ENCODE measurements around the gene MICU1.
"Not testable (repeated sequence)": the region's sequence is repeated elsewhere in the genome, so short reads cannot be mapped to it uniquely, and the experiment has no call there.

Gene MICU1

DNA sequence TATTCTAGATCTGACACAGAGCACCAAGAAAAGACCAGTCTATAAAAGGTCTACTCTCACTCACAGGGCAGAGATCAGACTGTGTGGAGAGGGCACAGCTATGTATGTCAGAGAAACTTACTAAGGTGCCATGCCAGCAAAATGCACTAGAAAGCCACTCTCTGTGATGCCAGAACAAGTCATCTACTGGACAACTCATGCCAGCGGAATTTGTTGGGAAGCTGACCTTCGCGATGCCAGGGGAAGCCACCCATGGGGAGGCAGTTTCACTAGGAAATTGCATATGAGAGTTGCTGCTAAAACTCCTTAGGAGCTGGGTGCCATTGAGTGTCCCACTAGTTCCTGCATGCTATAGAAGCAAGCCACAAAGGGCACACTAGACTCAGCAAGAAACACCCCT, 58.5 kb downstream of the MICU1 start:
- no peak for DNase-seq (ENCODE audit: insufficient read length, low spot score)
- FAIRE-seq = peak; percentile 56

GRCh38 chr10:72564596-72564995, 61.3 kb downstream of the MICU1 start:
- DNase-seq (ENCODE audit: insufficient read length, low spot score) (no peak), FAIRE-seq (peak; percentile 14)

- DNase-seq (ENCODE audit: insufficient read length, low spot score) (peak; percentile 5), FAIRE-seq (peak; percentile 97)
Measured at GRCh38 chr10:72563327-72563932, 62.4 kb downstream of the MICU1 start.

DNA sequence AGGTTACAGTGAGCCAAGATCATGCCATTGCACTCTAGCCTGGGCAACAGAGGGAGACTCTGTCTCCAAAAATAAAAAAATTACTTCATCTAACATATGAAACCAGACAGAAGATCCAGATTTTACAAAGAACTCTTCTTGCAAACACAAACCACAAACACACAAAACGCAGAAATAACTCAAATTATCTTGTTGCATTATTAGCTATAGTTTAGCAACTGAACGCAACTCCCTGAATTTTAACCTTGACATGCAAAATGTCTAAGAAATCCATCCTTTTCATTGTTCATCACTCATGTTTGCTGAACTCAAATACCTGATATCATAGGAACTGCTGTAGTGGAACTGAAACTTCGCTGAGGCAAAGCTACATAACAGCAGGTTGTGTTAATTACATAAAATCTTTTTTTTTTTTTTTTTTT, 64.1 kb downstream of the MICU1 start:
- FAIRE-seq = peak; percentile 55
- DNase-seq (ENCODE audit: insufficient read length, low spot score) = peak; percentile 18

GRCh38 chr10:72557362-72557761, 68.5 kb downstream of the MICU1 start:
- FAIRE-seq (no peak), DNase-seq (ENCODE audit: insufficient read length, low spot score) (no peak)

DNA sequence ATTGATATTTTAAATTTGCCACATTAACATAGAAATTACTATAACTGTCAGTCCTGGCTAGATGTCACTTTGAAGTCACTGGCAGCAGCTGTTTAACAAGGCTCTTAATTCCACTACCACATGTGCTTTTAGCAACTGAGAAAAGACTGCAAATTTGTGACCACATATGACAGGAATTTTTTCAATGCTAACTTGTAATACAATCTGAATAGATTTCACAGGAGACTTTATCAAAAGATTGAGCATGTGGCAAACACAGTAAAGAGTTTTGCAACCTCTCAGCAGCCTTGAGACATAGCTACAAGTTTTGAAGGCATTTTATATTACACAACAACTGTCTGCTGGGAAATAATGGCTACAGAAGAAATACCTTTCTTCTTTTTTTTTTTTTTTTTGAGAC, 73.0 kb downstream of the MICU1 start:
- no peak for DNase-seq (ENCODE audit: insufficient read length, low spot score)

GRCh38 chr10:72550239-72550638, 75.6 kb downstream of the MICU1 start:
- no peak for FAIRE-seq

More for the DNA sequence above, 73.0 kb downstream of the MICU1 start:
- no peak for FAIRE-seq

GRCh38 chr10:72545546-72545945, 80.3 kb downstream of the MICU1 start:
- DNase-seq (ENCODE audit: insufficient read length, low spot score) (no peak), FAIRE-seq (no peak)

More at GRCh38 chr10:72550239-72550638, 75.6 kb downstream of the MICU1 start:
- no peak for DNase-seq (ENCODE audit: insufficient read length, low spot score)

DNA sequence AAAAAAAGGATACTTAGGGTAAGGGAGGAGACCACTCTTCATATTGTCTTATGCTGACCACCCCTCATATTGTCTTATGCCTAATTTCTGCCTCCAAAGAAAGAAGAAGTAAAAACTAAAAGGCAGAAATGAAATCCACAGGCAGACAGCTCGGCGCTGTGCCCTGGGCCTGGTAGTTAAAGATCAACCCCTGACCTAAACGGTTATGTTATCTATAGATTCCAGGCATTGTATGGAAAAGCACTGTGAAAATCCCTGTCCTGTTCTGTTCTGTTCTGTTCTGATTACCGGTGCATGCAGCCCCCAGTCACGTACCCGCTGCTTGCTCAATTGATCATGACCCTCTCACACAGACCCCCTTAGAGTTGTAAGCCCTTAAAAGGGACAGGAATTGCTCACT, 82.0 kb downstream of the MICU1 start:
- not testable (repeated sequence) for DNase-seq (ENCODE audit: insufficient read length, low spot score); FAIRE-seq

DNA sequence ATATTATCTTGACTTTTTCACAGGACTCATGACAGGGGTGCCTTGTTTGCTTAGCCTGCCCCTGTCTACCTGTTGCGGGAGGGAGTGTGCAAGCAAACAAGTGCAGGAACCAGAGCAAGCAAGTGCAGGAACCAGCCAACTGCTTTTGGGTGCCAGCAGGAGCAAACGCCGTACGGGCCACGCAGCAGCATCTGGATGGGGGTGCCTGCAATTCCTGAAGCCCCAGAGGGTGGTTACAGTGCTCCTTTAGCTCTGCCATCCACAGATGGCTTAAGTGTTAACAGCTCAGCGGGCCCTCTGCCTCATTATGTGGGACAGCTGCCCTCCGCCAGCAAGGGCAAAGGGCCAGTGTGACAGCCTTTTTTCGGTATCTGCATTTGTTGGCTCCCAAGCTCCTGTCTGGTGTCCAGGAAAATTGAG, 83.5 kb downstream of the MICU1 start:
- no peak for FAIRE-seq
- DNase-seq (ENCODE audit: insufficient read length, low spot score) = no peak

DNA sequence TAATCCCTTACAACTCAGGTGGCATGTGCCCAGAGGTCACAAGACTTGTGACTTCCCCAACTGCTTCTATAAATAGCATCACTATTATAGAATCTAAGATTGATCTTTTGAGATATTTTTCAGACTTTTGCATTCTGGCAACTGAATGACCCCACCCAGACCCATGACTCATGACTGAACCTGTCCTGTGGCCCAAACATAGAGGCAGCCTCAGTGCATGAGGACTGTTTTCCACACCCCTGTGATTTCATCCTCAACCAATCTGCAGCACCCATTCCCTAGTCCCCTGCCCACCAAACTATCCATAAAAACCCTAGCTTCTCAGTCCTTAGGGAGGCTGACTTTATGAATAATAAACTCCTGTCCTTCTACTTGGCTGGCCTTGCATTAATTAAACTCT, 84.5 kb downstream of the MICU1 start:
- DNase-seq (ENCODE audit: insufficient read length, low spot score) (no peak), FAIRE-seq (no peak)

DNA sequence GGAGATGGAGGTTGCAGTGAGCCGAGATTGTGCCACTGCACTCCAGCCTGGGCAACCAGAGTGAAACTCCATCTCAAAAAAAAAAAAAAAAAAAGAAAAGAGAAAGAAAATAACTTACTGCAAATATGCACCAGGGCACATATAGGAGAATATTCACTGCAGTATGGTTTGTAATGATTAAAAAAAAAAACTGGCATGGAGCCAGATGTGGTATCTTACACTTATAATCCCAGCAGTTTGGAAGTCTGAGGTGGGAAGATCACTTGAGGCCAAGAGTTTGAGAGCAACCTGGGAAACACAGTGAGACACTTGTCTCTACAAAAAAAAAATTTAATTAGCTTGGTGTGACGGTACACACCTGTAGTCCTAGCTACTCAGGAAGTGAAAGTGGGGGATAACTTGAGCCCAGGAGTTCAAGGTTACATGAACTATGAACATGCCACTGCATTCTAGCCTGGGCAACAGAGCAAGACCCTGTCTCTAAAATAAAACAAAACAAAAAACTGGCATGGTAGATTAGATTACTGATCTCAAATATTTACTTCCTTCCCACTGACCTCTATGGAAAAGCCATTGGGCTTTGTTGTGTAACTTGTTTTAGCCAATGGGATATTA, 85.6 kb downstream of the MICU1 start:
- FAIRE-seq (no peak), DNase-seq (ENCODE audit: insufficient read length, low spot score) (no peak)

GRCh38 chr10:72539137-72539536, 86.7 kb downstream of the MICU1 start:
- FAIRE-seq (no peak), DNase-seq (ENCODE audit: insufficient read length, low spot score) (no peak)

DNA sequence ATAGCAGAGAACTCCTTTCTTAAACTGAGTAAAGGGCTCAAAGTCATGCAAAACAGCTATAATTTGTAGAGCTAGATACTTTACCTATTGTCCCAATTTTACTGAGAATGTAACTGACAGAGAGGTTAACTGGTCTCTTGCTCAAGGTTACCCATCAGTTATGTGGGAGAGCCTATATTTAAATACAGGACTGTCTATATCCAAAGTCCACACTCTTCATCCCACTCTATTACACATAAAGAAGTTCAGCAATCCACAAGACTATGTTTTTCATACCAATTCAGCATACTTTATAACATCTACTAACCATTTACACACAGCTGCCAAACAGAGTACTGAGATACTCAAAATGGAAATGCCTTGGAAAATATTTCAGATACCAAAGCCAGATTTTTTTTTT, 100.2 kb downstream of the MICU1 start:
- DNase-seq (ENCODE audit: insufficient read length, low spot score) (no peak), FAIRE-seq (no peak)

- FAIRE-seq = no peak
- DNase-seq (ENCODE audit: insufficient read length, low spot score) = no peak
Measured at GRCh38 chr10:72525277-72525676, 100.6 kb downstream of the MICU1 start.

GRCh38 chr10:72524489-72524888, 101.4 kb downstream of the MICU1 start:
- no peak for FAIRE-seq

GRCh38 chr10:72523932-72524396, 101.9 kb downstream of the MICU1 start:
- no peak for FAIRE-seq
- no peak for DNase-seq (ENCODE audit: insufficient read length, low spot score)

More at GRCh38 chr10:72524489-72524888, 101.4 kb downstream of the MICU1 start:
- no peak for DNase-seq (ENCODE audit: insufficient read length, low spot score)

DNA sequence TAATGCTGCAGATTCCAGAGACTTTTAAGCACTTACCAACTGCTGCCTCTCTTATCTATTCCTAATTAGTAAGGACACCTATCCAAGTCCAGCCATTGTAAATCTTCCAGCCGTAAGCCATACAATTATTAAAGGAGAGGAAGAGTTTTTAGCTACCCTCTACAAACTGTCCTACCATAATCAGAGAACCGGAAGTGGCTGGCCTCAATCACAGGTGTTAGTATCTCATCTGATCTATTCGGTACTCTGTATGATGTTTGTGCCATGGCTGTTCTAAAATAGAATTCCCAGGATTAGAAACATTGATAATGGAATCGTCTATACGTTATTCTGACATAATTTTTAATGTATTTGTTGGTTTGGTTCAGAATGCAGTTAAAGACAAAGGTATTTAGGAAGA, 102.8 kb downstream of the MICU1 start:
- FAIRE-seq (no peak), DNase-seq (ENCODE audit: insufficient read length, low spot score) (no peak)

DNA sequence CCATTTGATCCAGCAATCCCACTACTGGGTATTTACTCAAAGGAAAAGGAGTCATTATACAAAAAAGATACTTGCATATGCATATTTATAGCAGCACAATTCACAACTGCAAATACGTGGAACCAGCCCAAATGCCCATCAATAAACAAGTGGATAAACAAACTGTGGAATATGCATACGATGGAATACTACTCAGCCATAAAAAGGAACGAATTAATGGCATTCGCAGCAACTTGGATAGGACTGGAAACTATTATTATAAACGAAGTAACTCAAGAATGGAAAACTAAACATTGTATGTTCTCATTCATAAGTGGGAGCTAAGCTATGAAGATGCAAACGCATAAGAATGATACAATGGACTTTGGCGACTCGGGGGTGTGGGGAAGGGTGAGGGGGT, 108.6 kb downstream of the MICU1 start:
- no peak for FAIRE-seq
- no peak for DNase-seq (ENCODE audit: insufficient read length, low spot score)

- DNase-seq (ENCODE audit: insufficient read length, low spot score) (no peak), FAIRE-seq (no peak)
Measured at GRCh38 chr10:72515455-72515854, 110.4 kb downstream of the MICU1 start.

DNA sequence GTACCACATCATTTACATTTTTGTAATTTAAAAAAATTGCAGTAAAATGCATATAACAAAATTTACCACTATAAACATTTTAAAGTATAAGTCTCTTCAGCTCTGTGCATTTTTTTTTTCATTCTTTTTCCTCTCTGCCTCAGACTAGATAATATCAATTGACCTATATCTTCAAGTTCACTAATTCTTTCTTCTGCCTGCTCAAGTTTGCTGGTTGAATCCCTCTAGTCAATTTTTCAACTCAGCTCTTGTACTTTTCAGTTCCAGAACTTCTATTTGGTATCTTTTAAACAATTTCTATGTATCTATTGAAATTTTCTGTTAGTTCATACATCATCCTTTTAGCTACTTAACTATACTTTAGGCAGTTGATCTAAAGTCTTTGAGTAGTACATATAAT, 112.0 kb downstream of the MICU1 start:
- DNase-seq (ENCODE audit: insufficient read length, low spot score) (no peak), FAIRE-seq (no peak)

- FAIRE-seq (no peak), DNase-seq (ENCODE audit: insufficient read length, low spot score) (no peak)
Measured at GRCh38 chr10:72511459-72511858, 114.4 kb downstream of the MICU1 start.

All from GM19239 (cell line).